ENCODE data around the gene EPB41. TPM values are rescaled to one million over a fixed set of nuclear protein-coding genes. Genes with fewer than 3 reads are reported as not detected.

The EPB41 gene
- total and polyA plus RNA-seq, 9 of the 15 experiments (the other 6 are each of a cell fraction or from before 2014, with no cell fraction given): 3.7 to 213 (median 141) TPM

DNA sequence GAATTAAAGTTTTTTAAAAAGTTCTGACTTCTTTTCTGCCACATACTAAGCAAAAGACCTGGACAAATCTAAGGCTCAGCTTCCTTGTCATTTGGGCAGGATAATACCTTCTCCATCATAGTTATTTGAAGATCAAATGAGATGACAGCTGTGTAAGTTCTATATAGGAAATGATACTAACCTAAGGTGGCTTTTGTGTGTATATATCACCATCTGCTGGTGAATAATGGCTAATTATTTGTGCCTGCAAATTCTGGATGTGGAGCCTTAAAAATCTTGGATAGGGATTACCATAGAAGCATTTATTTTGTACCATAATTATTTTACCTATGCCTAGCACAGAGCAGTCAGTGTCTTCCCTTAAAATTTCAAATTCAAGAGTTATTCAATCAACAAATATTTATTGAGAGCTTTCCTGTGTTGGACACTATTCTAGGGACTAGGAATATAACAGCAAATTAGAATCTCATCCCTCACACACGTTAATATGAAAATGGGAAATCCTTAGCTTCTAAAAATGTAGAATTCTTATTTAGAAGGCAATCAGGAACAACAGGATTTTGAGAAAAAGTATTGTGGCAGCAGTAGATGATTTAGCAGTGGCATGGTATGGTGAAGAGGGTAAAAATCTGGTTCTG is 119.6 kb downstream of the EPB41 start (continued):
- TF ChIP-seq, protein P1, sequence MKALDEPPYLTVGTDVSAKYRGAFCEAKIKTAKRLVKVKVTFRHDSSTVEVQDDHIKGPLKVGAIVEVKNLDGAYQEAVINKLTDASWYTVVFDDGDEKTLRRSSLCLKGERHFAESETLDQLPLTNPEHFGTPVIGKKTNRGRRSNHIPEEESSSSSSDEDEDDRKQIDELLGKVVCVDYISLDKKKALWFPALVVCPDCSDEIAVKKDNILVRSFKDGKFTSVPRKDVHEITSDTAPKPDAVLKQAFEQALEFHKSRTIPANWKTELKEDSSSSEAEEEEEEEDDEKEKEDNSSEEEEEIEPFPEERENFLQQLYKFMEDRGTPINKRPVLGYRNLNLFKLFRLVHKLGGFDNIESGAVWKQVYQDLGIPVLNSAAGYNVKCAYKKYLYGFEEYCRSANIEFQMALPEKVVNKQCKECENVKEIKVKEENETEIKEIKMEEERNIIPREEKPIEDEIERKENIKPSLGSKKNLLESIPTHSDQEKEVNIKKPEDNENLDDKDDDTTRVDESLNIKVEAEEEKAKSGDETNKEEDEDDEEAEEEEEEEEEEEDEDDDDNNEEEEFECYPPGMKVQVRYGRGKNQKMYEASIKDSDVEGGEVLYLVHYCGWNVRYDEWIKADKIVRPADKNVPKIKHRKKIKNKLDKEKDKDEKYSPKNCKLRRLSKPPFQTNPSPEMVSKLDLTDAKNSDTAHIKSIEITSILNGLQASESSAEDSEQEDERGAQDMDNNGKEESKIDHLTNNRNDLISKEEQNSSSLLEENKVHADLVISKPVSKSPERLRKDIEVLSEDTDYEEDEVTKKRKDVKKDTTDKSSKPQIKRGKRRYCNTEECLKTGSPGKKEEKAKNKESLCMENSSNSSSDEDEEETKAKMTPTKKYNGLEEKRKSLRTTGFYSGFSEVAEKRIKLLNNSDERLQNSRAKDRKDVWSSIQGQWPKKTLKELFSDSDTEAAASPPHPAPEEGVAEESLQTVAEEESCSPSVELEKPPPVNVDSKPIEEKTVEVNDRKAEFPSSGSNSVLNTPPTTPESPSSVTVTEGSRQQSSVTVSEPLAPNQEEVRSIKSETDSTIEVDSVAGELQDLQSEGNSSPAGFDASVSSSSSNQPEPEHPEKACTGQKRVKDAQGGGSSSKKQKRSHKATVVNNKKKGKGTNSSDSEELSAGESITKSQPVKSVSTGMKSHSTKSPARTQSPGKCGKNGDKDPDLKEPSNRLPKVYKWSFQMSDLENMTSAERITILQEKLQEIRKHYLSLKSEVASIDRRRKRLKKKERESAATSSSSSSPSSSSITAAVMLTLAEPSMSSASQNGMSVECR (CRISPR knock-in tag; IDR thresholded peaks at IDR 0.05): no peak
- TF ChIP-seq ZNF274 (IDR thresholded peaks at IDR 0.05; ENCODE audit: borderline replicate concordance, low read depth, low read length) (no peak), HMGN3 (IDR thresholded peaks at IDR 0.05; ENCODE audit: borderline replicate concordance, extremely low read depth, insufficient read length, low read depth, low read length) (no peak), GATAD2B (IDR thresholded peaks at IDR 0.05; ENCODE audit: borderline replicate concordance) (peak; percentile 28; the same call in 1 of the 2 replicates), JUND (IDR thresholded peaks at IDR 0.05; ENCODE audit: borderline replicate concordance, low read depth, low read length) (peak; percentile 19; the same call in 1 of the 2 replicates), JUND (tag; IDR thresholded peaks at IDR 0.05; ENCODE audit: borderline replicate concordance, low read depth, low read length) (no peak; the same call in 2 of the 3 replicates), SMC3 (conservative IDR thresholded peaks at IDR 0.05; ENCODE audit: insufficient read depth, low read depth, low read length) (peak; percentile 77)
- TF ChIP-seq, protein P2, sequence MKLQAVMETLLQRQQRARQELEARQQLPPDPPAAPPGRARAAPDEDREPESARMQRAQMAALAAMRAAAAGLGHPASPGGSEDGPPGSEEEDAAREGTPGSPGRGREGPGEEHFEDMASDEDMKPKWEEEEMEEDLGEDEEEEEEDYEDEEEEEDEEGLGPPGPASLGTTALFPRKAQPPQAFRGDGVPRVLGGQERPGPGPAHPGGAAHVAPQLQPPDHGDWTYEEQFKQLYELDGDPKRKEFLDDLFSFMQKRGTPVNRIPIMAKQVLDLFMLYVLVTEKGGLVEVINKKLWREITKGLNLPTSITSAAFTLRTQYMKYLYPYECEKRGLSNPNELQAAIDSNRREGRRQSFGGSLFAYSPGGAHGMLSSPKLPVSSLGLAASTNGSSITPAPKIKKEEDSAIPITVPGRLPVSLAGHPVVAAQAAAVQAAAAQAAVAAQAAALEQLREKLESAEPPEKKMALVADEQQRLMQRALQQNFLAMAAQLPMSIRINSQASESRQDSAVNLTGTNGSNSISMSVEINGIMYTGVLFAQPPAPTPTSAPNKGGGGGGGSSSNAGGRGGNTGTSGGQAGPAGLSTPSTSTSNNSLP (IDR thresholded peaks at IDR 0.05; ENCODE audit: borderline replicate concordance, low read depth, low read length): peak; percentile 93
- TF ChIP-seq, protein P3, sequence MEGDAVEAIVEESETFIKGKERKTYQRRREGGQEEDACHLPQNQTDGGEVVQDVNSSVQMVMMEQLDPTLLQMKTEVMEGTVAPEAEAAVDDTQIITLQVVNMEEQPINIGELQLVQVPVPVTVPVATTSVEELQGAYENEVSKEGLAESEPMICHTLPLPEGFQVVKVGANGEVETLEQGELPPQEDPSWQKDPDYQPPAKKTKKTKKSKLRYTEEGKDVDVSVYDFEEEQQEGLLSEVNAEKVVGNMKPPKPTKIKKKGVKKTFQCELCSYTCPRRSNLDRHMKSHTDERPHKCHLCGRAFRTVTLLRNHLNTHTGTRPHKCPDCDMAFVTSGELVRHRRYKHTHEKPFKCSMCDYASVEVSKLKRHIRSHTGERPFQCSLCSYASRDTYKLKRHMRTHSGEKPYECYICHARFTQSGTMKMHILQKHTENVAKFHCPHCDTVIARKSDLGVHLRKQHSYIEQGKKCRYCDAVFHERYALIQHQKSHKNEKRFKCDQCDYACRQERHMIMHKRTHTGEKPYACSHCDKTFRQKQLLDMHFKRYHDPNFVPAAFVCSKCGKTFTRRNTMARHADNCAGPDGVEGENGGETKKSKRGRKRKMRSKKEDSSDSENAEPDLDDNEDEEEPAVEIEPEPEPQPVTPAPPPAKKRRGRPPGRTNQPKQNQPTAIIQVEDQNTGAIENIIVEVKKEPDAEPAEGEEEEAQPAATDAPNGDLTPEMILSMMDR (IDR thresholded peaks at IDR 0.05 in 2 of 3, conservative IDR thresholded peaks at IDR 0.05 in 1 of 3; ENCODE audit: insufficient read depth in 2 of 3, low read depth in 1 of 3, low read length in 3 of 3): peak; percentile 55 to 86 (median 68); a peak in 4 of 6 replicates
